Measurements from ENCODE around the gene FAM170B.

The FAM170B gene

DNA sequence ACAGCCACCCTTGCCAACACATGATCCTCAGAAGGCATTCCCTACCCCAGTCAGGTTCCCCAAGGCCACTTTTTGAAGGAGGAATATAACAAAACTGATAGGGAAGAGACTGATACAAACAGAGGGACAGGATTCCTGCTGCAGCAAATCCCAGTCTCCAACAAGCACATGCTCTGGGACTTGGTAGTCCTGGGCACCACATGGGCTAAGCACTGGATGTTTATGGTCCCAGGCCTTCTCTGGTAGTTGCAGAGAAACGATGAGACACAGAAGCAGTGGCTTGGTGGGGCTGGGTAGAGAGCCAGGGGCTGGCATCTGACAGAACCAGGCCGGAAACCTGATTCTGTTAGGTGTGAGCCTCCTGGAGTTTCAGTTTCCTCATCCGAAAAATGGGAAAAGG, 21.7 kb downstream of the FAM170B start (continued):
- TF ChIP-seq ZNF777 (tag by site-specific recombination; IDR thresholded peaks at IDR 0.05; ENCODE audit: borderline replicate concordance) (no peak), SCRT2 (tag by site-specific recombination; IDR thresholded peaks at IDR 0.05) (no peak), ZNF677 (tag by site-specific recombination; IDR thresholded peaks at IDR 0.05) (no peak), REPIN1 (tag by site-specific recombination; IDR thresholded peaks at IDR 0.05; ENCODE audit: low read depth) (no peak), ZNF501 (tag by site-specific recombination; IDR thresholded peaks at IDR 0.05) (no peak)

DNA sequence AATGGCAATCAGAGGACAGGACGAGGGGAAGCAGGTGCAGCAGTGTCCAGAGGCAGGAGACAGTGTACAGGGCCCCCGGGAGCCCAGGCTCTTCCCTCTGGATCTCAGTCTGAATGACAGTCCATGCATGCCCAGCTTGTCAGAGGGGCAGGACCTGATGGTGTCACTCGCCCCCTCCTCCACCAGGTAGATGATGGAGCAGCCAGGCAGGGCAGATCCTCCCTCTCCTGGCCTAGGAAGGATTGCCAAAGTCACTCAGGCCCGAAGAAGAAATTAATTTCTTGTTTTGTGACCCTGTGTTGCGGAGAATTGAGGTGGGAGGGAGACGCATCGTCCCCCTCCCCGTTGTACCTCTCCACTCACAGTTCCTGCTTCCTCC, 22.5 kb downstream of the FAM170B start:
- CTCF ChIA-PET: no interaction called here

DNA sequence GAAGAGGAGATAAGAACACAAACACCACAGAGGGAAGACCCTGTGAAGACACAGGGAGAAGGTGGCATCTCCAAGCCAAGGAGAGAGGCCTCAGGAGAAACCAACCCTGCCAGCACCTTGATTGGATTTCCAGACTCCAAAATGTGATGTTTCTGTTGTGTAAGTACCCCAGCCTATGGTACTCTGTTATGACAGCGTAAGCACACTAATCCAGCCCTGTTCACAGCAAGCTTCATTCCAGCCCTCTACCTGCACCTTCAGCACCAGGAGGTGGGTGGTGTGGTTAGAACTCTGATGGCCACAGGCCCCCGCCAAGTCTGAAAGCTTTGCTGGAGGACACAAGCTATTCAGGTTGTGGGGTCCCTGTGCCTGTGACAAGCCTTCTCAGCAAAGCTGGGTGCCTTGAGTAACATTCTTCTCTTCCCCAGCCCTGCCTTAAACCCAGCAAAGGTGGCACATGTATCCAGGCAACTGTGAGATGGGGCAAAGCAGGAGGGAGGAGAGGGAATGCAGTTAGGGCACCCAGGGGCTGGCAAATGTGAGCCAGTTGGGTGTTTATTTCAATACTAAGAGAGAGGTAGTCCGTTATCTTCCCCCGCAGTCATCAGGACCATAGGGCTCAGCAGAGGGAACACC, 23.0 kb downstream of the FAM170B start:
- H3K4me1 ChIP-seq (ENCODE audit: control insufficient read depth, insufficient read depth, low read length): no peaks in the 10 kb centered on the region; the same call in 1 of the 2 replicates
- H3K27ac ChIP-seq (ENCODE audit: extremely low read depth, low read depth, low read length): no peak overlapping the region
- peaks cover 0 to 8% of the 10 kb centered on the region in 2 experiments; a peak in 1 of 3 replicates for H3K36me3 ChIP-seq (ENCODE audit: control insufficient read depth in 2 of 2, insufficient read depth in 1 of 2, low read length in 2 of 2)
- no peaks in the 10 kb centered on the region for H3K9me3 ChIP-seq (ENCODE audit: control insufficient read depth, insufficient read depth, low read depth, low read length)
- H3K4me3 ChIP-seq (ENCODE audit: low read depth, low read length): no peak overlapping the region
- ChIA-PET POLR2A (no interaction called here), CTCF (no interaction called here)
- TF ChIP-seq ZNF404 (tag by site-specific recombination; IDR thresholded peaks at IDR 0.05) (no peak), ZNF324 (tag by site-specific recombination; IDR thresholded peaks at IDR 0.05) (no peak)

More for the DNA sequence above, 22.5 kb downstream of the FAM170B start:
- POLR2A ChIA-PET: no interaction called here
- H3K4me3 ChIP-seq (ENCODE audit: low read depth, low read length): no peak overlapping the region
- peaks cover 0 to 8% of the 10 kb centered on the region in 2 experiments; a peak in 1 of 3 replicates for H3K36me3 ChIP-seq (ENCODE audit: control insufficient read depth in 2 of 2, insufficient read depth in 1 of 2, low read length in 2 of 2)
- no peaks in the 10 kb centered on the region; the same call in 1 of the 2 replicates for H3K4me1 ChIP-seq (ENCODE audit: control insufficient read depth, insufficient read depth, low read length)
- H3K27ac ChIP-seq (ENCODE audit: extremely low read depth, low read depth, low read length): no peak overlapping the region
- no peaks in the 10 kb centered on the region for H3K9me3 ChIP-seq (ENCODE audit: control insufficient read depth, insufficient read depth, low read depth, low read length)
- TF ChIP-seq ZNF791 (tag by site-specific recombination; IDR thresholded peaks at IDR 0.05) (no peak), ZNF629 (tag by site-specific recombination; IDR thresholded peaks at IDR 0.05) (no peak), ZNF335 (tag by site-specific recombination; conservative IDR thresholded peaks at IDR 0.05) (no peak), ZNF292 (tag by site-specific recombination; IDR thresholded peaks at IDR 0.05; ENCODE audit: borderline replicate concordance, low read depth) (no peak), GLIS1 (tag by site-specific recombination; IDR thresholded peaks at IDR 0.05) (no peak), ZNF792 (tag by site-specific recombination; IDR thresholded peaks at IDR 0.05) (no peak), ZNF585B (tag by site-specific recombination; IDR thresholded peaks at IDR 0.05) (no peak), ZNF843 (tag by site-specific recombination; IDR thresholded peaks at IDR 0.05) (no peak), OSR2 (tag by site-specific recombination; IDR thresholded peaks at IDR 0.05) (no peak), KLF1 (tag by site-specific recombination; IDR thresholded peaks at IDR 0.05) (no peak), YY1 (tag by site-specific recombination; IDR thresholded peaks at IDR 0.05) (no peak), HOXC10 (CRISPR knock-in tag; IDR thresholded peaks at IDR 0.05) (no peak)
- TF ChIP-seq, protein P1, sequence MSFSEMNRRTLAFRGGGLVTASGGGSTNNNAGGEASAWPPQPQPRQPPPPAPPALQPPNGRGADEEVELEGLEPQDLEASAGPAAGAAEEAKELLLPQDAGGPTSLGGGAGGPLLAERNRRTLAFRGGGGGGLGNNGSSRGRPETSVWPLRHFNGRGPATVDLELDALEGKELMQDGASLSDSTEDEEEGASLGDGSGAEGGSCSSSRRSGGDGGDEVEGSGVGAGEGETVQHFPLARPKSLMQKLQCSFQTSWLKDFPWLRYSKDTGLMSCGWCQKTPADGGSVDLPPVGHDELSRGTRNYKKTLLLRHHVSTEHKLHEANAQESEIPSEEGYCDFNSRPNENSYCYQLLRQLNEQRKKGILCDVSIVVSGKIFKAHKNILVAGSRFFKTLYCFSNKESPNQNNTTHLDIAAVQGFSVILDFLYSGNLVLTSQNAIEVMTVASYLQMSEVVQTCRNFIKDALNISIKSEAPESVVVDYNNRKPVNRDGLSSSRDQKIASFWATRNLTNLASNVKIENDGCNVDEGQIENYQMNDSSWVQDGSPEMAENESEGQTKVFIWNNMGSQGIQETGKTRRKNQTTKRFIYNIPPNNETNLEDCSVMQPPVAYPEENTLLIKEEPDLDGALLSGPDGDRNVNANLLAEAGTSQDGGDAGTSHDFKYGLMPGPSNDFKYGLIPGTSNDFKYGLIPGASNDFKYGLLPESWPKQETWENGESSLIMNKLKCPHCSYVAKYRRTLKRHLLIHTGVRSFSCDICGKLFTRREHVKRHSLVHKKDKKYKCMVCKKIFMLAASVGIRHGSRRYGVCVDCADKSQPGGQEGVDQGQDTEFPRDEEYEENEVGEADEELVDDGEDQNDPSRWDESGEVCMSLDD (tag by site-specific recombination; IDR thresholded peaks at IDR 0.05): no peak
